ENCODE measurements around the gene ROBO1.

Gene ROBO1

GRCh38 chr3:79297245-79297960, 470.4 kb downstream of the ROBO1 start:
- DNase-seq (ENCODE audit: insufficient read length, low spot score), result peak; percentile 11
- FAIRE-seq, result peak; percentile 92
- TF ChIP-seq POLR2A (IDR thresholded peaks at IDR 0.05; ENCODE audit: low read depth, low read length), result no peak

GRCh38 chr3:79286882-79287281, 480.9 kb downstream of the ROBO1 start:
- no peak for DNase-seq (ENCODE audit: insufficient read length, low spot score)
- no peak for TF ChIP-seq POLR2A (IDR thresholded peaks at IDR 0.05; ENCODE audit: low read depth, low read length)
- no peak for FAIRE-seq

GRCh38 chr3:79285871-79286270, 481.9 kb downstream of the ROBO1 start:
- no peak for TF ChIP-seq POLR2A (IDR thresholded peaks at IDR 0.05; ENCODE audit: low read depth, low read length)
- DNase-seq (ENCODE audit: insufficient read length, low spot score) (no peak), FAIRE-seq (no peak)

GRCh38 chr3:79285380-79285779, 482.4 kb downstream of the ROBO1 start:
- FAIRE-seq (no peak), DNase-seq (ENCODE audit: insufficient read length, low spot score) (no peak)
- TF ChIP-seq POLR2A (IDR thresholded peaks at IDR 0.05; ENCODE audit: low read depth, low read length), result no peak

GRCh38 chr3:79284781-79285180, 483.0 kb downstream of the ROBO1 start:
- no peak for DNase-seq (ENCODE audit: insufficient read length, low spot score)
- no peak for TF ChIP-seq POLR2A (IDR thresholded peaks at IDR 0.05; ENCODE audit: low read depth, low read length)
- FAIRE-seq, result no peak

GRCh38 chr3:79278681-79279080, 489.1 kb downstream of the ROBO1 start:
- TF ChIP-seq POLR2A (IDR thresholded peaks at IDR 0.05; ENCODE audit: low read depth, low read length), result no peak
- DNase-seq (ENCODE audit: insufficient read length, low spot score) (no peak), FAIRE-seq (no peak)

- FAIRE-seq, result no peak
- no peak for DNase-seq (ENCODE audit: insufficient read length, low spot score)
- no peak for TF ChIP-seq POLR2A (IDR thresholded peaks at IDR 0.05; ENCODE audit: low read depth, low read length)
Measured at GRCh38 chr3:79268422-79268821, 499.4 kb downstream of the ROBO1 start.

GRCh38 chr3:79264892-79265291, 502.9 kb downstream of the ROBO1 start:
- no peak for DNase-seq (ENCODE audit: insufficient read length, low spot score)
- TF ChIP-seq POLR2A (IDR thresholded peaks at IDR 0.05; ENCODE audit: low read depth, low read length), result no peak
- no peak for FAIRE-seq

- no peak for DNase-seq (ENCODE audit: insufficient read length, low spot score)
Measured at GRCh38 chr3:79263423-79263822, 504.4 kb downstream of the ROBO1 start.

GRCh38 chr3:79258479-79258878, 509.3 kb downstream of the ROBO1 start:
- DNase-seq (ENCODE audit: insufficient read length, low spot score) (no peak), FAIRE-seq (no peak)
- no peak for TF ChIP-seq POLR2A (IDR thresholded peaks at IDR 0.05; ENCODE audit: low read depth, low read length)

More at GRCh38 chr3:79263423-79263822, 504.4 kb downstream of the ROBO1 start:
- TF ChIP-seq POLR2A (IDR thresholded peaks at IDR 0.05; ENCODE audit: low read depth, low read length), result no peak
- no peak for FAIRE-seq

- FAIRE-seq, result no peak
- TF ChIP-seq POLR2A (IDR thresholded peaks at IDR 0.05; ENCODE audit: low read depth, low read length), result no peak
- no peak for DNase-seq (ENCODE audit: insufficient read length, low spot score)
Measured at GRCh38 chr3:79257791-79258190, 510.0 kb downstream of the ROBO1 start.

GRCh38 chr3:79255702-79256101, 512.1 kb downstream of the ROBO1 start:
- DNase-seq (ENCODE audit: insufficient read length, low spot score) (no peak), FAIRE-seq (no peak)
- no peak for TF ChIP-seq POLR2A (IDR thresholded peaks at IDR 0.05; ENCODE audit: low read depth, low read length)

GRCh38 chr3:79255292-79255691, 512.5 kb downstream of the ROBO1 start:
- no peak for FAIRE-seq
- TF ChIP-seq POLR2A (IDR thresholded peaks at IDR 0.05; ENCODE audit: low read depth, low read length), result no peak
- no peak for DNase-seq (ENCODE audit: insufficient read length, low spot score)

- FAIRE-seq, result no peak
- TF ChIP-seq POLR2A (IDR thresholded peaks at IDR 0.05; ENCODE audit: low read depth, low read length), result no peak
- DNase-seq (ENCODE audit: insufficient read length, low spot score), result no peak
Measured at GRCh38 chr3:79253704-79254103, 514.1 kb downstream of the ROBO1 start.

GRCh38 chr3:79253271-79253670, 514.5 kb downstream of the ROBO1 start:
- FAIRE-seq (no peak), DNase-seq (ENCODE audit: insufficient read length, low spot score) (no peak)
- no peak for TF ChIP-seq POLR2A (IDR thresholded peaks at IDR 0.05; ENCODE audit: low read depth, low read length)

Data from H54 (cell line).